PFSK-1 (cell line): ENCODE measurements around the gene RALGDS.

Experiments used
- FOXP2 ChIP-seq: optimal IDR thresholded peaks from 2 replicates; pipeline ENCODE3; 2011; ENCODE audit warnings: borderline replicate concordance, control low read depth, inconsistent platforms; ENCODE audit not compliant: insufficient read depth; ENCODE audit errors: extremely low read length, extremely low read depth
- POLR2AphosphoS5 ChIP-seq: IDR thresholded peaks from 2 replicates; pipeline ENCODE4 v1.6.1; 2012; ENCODE audit warnings: low read depth, mild to moderate bottlenecking, control low read depth, low read length, moderate library complexity
- REST ChIP-seq, 2 experiments: IDR thresholded peaks; 2 replicates each; pipeline versions ENCODE4 v1.6.1 to v1.8.0; 2011 to 2012; ENCODE audit warnings: low read depth in 2 of 2, low read length in 2 of 2, control low read depth in 1 of 2, inconsistent platforms in 1 of 2, mild to moderate bottlenecking in 1 of 2, moderate library complexity in 1 of 2; ENCODE audit not compliant: insufficient read depth in 1 of 2
- SIN3A ChIP-seq: IDR thresholded peaks from 2 replicates; pipeline ENCODE4 v1.6.1; 2012; ENCODE audit warnings: mild to moderate bottlenecking, low read length, moderate library complexity, borderline replicate concordance; ENCODE audit not compliant: insufficient read depth
- TAF1 ChIP-seq: IDR thresholded peaks from 2 replicates; pipeline ENCODE4 v1.6.1; 2012; ENCODE audit warnings: low read length, control low read depth, borderline replicate concordance; ENCODE audit not compliant: insufficient read depth

RALGDS gene

GRCh38 chr9:133049043-133049442 is 72.0 kb downstream of the RALGDS start:
- no peak for TF ChIP-seq TAF1
- no peak for TF ChIP-seq FOXP2
- TF ChIP-seq SIN3A = no peak
- TF ChIP-seq REST (IDR thresholded peaks at IDR 0.05; ENCODE audit: insufficient read depth in 1 of 2, low read depth in 2 of 2, low read length in 2 of 2) = no peak
- no peak for TF ChIP-seq POLR2AphosphoS5

- TF ChIP-seq SIN3A (no peak), TAF1 (no peak), FOXP2 (no peak), POLR2AphosphoS5 (no peak), REST (IDR thresholded peaks at IDR 0.05; ENCODE audit: insufficient read depth in 1 of 2, low read depth in 2 of 2, low read length in 2 of 2) (no peak)
Observed at GRCh38 chr9:133048595-133048994, 72.4 kb downstream of the RALGDS start.
